Measurements from ENCODE around the gene DEGS2.
"Not testable (repeated sequence)": the region's sequence is repeated elsewhere in the genome, so short reads cannot be mapped to it uniquely, and the experiment has no call there.

The DEGS2 gene

GRCh38 chr14:100178691-100179090, 19.2 kb upstream of the DEGS2 start:
- DNase-seq (ENCODE audit: low read depth): no peak

GRCh38 chr14:100176811-100177327, 17.4 kb upstream of the DEGS2 start:
- DNase-seq (ENCODE audit: low read depth): no peak

GRCh38 chr14:100173353-100173752, 13.9 kb upstream of the DEGS2 start:
- DNase-seq (ENCODE audit: low read depth): no peak

GRCh38 chr14:100172811-100173210, 13.4 kb upstream of the DEGS2 start:
- no peak for DNase-seq (ENCODE audit: low read depth)

GRCh38 chr14:100170880-100171279, 11.4 kb upstream of the DEGS2 start:
- no peak for DNase-seq (ENCODE audit: low read depth)

GRCh38 chr14:100168506-100168905, 9.1 kb upstream of the DEGS2 start:
- DNase-seq (ENCODE audit: low read depth): no peak

- DNase-seq (ENCODE audit: low read depth): no peak
Measured at GRCh38 chr14:100165831-100166440, 6.5 kb upstream of the DEGS2 start.

- DNase-seq (ENCODE audit: low read depth): no peak
Measured at GRCh38 chr14:100165376-100165775, 5.9 kb upstream of the DEGS2 start.

GRCh38 chr14:100160534-100160916, 1.1 kb upstream of the DEGS2 start:
- DNase-seq (ENCODE audit: low read depth): no peak

- DNase-seq (ENCODE audit: low read depth): no peak
Measured at GRCh38 chr14:100159865-100160533, 554 bp upstream of the DEGS2 start.

- no peak for DNase-seq (ENCODE audit: low read depth)
Measured at GRCh38 chr14:100158566-100159093, 815 bp downstream of the DEGS2 start.

- DNase-seq (ENCODE audit: low read depth): not testable (repeated sequence)
Measured at GRCh38 chr14:100157548-100158232, 1.8 kb downstream of the DEGS2 start.

GRCh38 chr14:100156776-100157175, 2.7 kb downstream of the DEGS2 start:
- DNase-seq (ENCODE audit: low read depth): no peak

GRCh38 chr14:100155756-100156616, 3.5 kb downstream of the DEGS2 start:
- DNase-seq (ENCODE audit: low read depth): no peak

GRCh38 chr14:100155049-100155621, 4.3 kb downstream of the DEGS2 start:
- no peak for DNase-seq (ENCODE audit: low read depth)

- no peak for DNase-seq (ENCODE audit: low read depth)
Measured at GRCh38 chr14:100153560-100153959, 5.9 kb downstream of the DEGS2 start.

GRCh38 chr14:100152091-100152490, 7.4 kb downstream of the DEGS2 start:
- DNase-seq (ENCODE audit: low read depth): no peak

GRCh38 chr14:100150932-100151587, 8.4 kb downstream of the DEGS2 start:
- no peak for DNase-seq (ENCODE audit: low read depth)

GRCh38 chr14:100149851-100150611, 9.4 kb downstream of the DEGS2 start:
- DNase-seq (ENCODE audit: low read depth): no peak

All from stimulated activated CD8-positive, alpha-beta memory T cell treated with anti-CD3 and anti-CD28 coated beads, Interleukin-4, amount 100 ng/mL, for 24 hours (primary cell).